Measurements from ENCODE around the gene ASXL2.
A peak's percentile ranks its signal among the peaks of the same experiment; 100 is the strongest.
"Not testable (repeated sequence)": the region's sequence is repeated elsewhere in the genome, so short reads cannot be mapped to it uniquely, and the experiment has no call there.

Gene ASXL2

GRCh38 chr2:25887624-25888242 is 9.4 kb upstream of the ASXL2 start:
- no peak for DNase-seq

GRCh38 chr2:25885933-25886332 is 7.6 kb upstream of the ASXL2 start:
- DNase-seq, result no peak

DNA sequence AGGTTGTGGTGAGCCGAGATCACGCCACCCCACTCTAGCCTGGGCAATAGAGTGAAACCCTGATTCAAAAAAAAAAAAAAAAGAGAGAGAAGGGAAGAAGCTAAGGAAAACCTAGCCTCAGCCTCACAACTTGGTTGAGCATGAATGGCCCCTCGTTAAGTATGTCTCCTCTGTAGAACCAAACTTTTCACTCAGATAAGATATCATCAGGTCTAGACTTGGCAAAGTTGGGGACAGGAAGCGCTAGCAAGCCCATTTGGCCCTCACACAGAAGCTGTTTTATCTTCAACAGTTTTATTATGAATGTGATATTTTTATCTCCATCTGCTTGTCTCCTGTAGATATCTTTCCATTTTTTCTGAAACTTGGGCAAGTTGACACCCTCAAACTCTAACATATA is 3.5 kb upstream of the ASXL2 start:
- DNase-seq, result no peak

- peak; percentile 2 for DNase-seq
Observed at GRCh38 chr2:25879133-25879730, 945 bp upstream of the ASXL2 start.

- DNase-seq, result peak; percentile 76
Observed at GRCh38 chr2:25877431-25878360, 591 bp downstream of the ASXL2 start.

DNA sequence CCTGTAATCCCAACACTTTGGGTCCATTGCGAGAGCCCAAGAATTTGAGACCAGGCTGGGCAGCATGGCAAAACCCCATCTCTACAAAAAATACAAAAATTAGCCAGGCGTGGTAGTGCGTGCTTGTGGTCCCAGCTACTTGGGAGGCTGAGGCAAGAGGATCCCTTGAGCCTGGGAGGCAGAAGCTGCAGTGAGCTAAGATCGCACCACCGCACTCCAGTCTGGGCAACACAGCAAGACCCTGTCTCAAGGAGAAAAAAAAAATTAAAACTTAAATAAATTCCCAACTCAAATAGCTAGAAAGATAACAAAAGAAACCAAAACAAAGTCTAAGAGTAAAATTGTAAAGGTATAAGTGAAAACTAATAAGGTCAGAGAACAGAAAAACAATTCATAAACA is 6.2 kb downstream of the ASXL2 start:
- no peak for DNase-seq

DNA sequence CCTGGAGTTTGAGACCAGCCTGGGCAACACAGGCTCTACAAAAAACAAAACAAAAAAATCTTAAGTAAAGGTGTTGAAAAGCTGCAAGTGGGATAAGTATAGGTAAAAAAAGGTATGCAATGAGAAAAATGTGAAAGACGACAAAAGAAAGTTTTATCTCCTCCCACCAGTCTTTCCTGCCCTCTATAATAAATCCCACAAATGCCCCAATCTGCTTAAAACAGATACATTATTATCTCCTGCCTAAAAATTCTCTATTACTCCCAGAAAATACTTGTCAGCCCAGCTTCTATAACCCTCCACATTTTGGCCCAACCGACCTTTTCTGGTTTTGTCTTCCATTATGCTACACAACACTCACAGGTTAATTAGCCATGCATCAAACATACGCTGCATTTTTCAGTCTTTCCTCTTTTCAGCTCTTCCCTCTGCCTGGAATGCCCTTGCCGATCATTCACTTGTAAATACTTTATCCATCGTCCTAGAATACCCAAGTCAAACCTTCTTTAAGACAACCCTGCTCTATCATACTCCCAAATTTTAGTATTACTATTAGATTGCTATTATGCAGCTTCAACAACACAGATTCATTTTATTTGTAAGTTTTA is 10.8 kb downstream of the ASXL2 start:
- no peak for DNase-seq

DNA sequence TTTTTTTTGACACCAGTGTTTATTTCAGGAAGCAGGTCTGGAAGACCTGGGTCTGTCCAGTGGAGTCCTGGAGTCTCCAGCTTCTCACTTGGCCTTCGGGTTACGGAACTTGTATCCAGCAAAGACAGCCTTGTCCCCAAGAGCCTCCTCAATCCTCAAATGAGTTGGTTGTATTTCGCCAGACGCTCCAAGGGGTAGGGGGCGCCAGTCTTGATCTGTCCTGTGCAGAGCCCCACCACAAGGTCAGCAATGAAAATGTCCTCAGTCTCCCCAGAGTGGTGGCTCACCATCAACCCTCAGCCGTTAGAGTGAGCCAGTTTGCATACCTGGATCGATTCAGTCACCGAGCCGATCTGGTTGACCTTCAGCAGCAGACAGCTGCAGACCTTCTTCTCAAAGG is 21.9 kb downstream of the ASXL2 start:
- DNase-seq, result no peak

- no peak for DNase-seq
Observed at GRCh38 chr2:25855065-25855464, 23.2 kb downstream of the ASXL2 start.

- no peak for DNase-seq
Observed at GRCh38 chr2:25854613-25855012, 23.7 kb downstream of the ASXL2 start.

DNA sequence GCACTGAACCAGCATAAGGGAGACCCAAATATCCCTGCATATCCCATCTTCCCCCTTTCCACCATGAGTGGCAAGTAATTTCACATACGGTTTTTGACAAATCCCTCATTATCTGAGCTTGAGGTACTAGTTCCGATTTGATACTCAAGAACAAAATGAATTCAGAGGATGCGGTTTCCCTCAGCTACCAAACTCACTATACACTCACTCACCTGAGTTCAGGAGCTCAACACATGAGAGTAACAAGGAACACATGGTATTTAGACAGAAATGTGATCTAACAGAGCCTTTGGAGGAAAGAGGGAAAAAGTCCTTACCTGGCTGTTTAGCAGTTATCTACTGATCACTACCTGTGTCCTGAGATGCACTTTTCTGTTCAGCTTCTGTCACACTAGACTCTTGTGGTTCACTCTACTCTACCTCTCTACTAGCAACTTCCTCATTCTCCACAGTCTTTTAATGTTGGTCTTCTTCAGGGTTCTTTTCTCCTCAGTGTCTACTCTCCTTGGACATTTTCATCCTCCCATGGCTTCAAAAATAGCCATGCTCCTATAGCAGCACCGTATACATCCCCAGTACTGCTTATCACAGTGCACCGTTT is 25.1 kb downstream of the ASXL2 start:
- peak; percentile 35 for DNase-seq

GRCh38 chr2:25851740-25852503 is 26.4 kb downstream of the ASXL2 start:
- peak; percentile 87 for DNase-seq

GRCh38 chr2:25850400-25850799 is 27.9 kb downstream of the ASXL2 start:
- not testable (repeated sequence) for DNase-seq

GRCh38 chr2:25849350-25849749 is 28.9 kb downstream of the ASXL2 start:
- not testable (repeated sequence) for DNase-seq

GRCh38 chr2:25845843-25846505 is 32.3 kb downstream of the ASXL2 start:
- DNase-seq, result no peak

DNA sequence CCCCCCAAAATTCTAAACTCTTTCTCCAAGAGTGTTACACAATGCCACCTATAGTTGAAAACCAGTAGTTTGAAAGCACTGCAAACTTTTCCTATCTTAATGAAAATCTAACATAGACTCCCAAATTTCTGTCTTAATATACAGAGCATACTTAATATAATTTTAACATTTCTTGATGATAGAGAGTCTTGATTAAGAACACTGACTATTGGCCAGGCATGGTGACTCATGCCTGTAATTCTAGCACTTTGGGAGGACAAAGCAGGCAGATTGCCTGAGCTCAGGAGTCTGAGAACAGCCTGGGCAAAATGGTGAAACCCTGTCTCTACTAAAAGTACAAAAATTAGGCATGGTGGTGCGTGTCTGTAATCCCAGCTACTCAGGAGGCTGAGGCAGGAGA is 34.2 kb downstream of the ASXL2 start:
- no peak for DNase-seq

DNA sequence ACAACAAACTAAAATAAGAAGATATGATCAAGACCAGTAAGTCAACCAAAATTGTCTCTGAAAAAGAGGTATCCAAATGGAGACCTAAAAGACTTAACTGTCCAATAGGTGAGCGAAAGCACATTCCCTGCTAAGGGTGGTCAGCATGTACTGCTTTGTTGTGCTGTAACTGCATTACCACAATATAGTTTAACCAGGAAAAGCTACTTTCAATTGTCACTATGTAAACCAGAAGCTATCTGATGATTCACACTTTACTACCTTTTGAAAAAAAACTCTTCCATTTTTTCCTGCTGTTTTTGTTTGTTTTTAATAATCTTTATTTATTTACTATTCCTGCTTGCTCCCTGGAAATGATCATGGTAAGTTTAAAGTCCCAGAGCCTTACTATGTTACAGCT is 36.1 kb downstream of the ASXL2 start:
- no peak for DNase-seq

- no peak for DNase-seq
Observed at GRCh38 chr2:25838152-25838756, 40.0 kb downstream of the ASXL2 start.

DNA sequence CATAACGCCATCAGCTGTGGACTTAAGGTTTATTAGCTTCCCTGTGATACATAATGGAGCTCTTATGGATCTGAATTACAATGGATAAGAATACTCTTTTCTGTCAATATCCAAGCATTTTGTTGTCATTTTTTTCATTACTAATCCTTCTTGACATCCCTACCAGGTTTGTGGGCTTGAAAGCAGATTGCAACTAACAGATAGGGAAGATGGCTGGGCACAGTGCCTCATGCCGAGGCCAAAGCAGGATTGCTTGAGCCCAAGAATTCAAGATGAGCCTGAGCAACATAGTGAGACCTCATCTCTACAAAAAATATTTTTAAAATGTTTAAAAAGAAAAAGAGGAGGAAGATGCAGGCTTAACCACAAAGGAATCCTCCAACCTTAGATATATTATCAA is 42.4 kb downstream of the ASXL2 start:
- DNase-seq, result no peak

GRCh38 chr2:25833566-25833965 is 44.7 kb downstream of the ASXL2 start:
- DNase-seq, result no peak

GRCh38 chr2:25832897-25833296 is 45.4 kb downstream of the ASXL2 start:
- no peak for DNase-seq

Measured in activated CD4-positive, alpha-beta T cell treated with anti-CD3 and anti-CD28 coated beads, Interleukin-10, Interleukin-2, amounts not matched to agents 100 ng/mL and 50 ng/mL, durations not matched to agents 16 hours and 8 hours (primary cell).